HL-60 (cell line): ENCODE data around the gene PNMA8C.

Experiments used
- CTCF ChIP-seq: IDR thresholded peaks from one replicate; pipeline ENCODE4 v1.5.1; 2011; ENCODE audit warnings: low read length, control low read depth, inconsistent platforms; ENCODE audit not compliant: insufficient read depth
- POLR2AphosphoS5 ChIP-seq: IDR thresholded peaks from 2 replicates; pipeline ENCODE4 v1.6.1; 2012; ENCODE audit warnings: low read depth

DNA sequence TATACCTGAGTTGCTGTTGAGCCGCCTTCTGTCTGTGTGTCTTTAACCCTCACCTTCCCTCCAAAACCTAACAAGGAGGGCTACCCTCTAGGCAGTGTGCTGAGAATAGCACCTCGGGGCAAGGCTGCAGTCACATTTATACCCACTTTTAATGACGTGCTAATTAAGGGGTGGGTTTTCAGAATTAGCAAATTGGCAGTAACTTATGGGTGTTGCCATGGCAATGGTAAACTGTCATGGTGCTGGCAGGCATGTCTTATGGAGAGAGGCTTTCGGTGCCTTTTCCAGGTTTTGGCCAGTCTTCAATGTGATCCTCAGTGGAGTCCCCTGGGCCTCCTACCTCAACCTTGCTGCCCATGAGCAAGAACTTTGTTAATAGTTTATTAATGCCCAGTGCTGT is 43.9 kb upstream of the PNMA8C start:
- TF ChIP-seq CTCF (no peak), POLR2AphosphoS5 (no peak)
